Uterus (tissue), 4 donors: ENCODE data around the gene HMG20A. TPM values are rescaled to one million over a fixed set of nuclear protein-coding genes. Genes with fewer than 3 reads are reported as not detected.
"Not testable (repeated sequence)": the region's sequence is repeated elsewhere in the genome, so short reads cannot be mapped to it uniquely, and the experiment has no call there.

ENCODE experiments used
- DNase-seq, 2 donors: peaks; one replicate each; pipeline ENCODE4 v3.0.0-alpha.2; 2019 to 2020
- H3K27ac ChIP-seq, 2 donors: fragments of 200-600 bp; sonication (generic); 1 replicate in 1 of 2; 2 replicates in 1 of 2; pipeline ENCODE4 v1.5.1; 2016 to 2018
- H3K27me3 ChIP-seq, 2 donors: fragments of 200-600 bp; sonication (generic); one replicate each; pipeline ENCODE4 v1.5.1; 2018 to 2019; ENCODE audit warnings: control low read depth in 1 of 2
- H3K36me3 ChIP-seq, 2 donors: fragments of 200-600 bp; sonication (generic); one replicate each; pipeline ENCODE4 v1.5.1; 2019; ENCODE audit warnings: control low read depth in 1 of 2
- H3K4me1 ChIP-seq, 2 donors: fragments of 200-600 bp; sonication (generic); one replicate each; pipeline ENCODE4 v1.5.1; 2018 to 2019; ENCODE audit warnings: control low read depth in 1 of 2
- H3K4me3 ChIP-seq, 2 donors: fragments of 200-600 bp; sonication (generic); 1 replicate in 1 of 2; 2 replicates in 1 of 2; pipeline ENCODE4 v1.5.1; 2018 to 2019; ENCODE audit warnings: mild to moderate bottlenecking in 1 of 2
- H3K9me3 ChIP-seq, 2 donors: fragments of 200-600 bp; sonication (generic); one replicate each; pipeline ENCODE4 v1.5.1; 2019; ENCODE audit warnings: control low read depth in 1 of 2
- POLR2A ChIP-seq, 2 donors: fragments of 450-650 bp; IDR thresholded peaks; one replicate each; pipeline ENCODE4 v1.6.1; 2016; ENCODE audit warnings: antibody characterized with exemption in 2 of 2, mild to moderate bottlenecking in 1 of 2, moderate library complexity in 1 of 2
- intact Hi-C: fragments of 100-400 bp; cut with DNase I; formaldehyde crosslinking; loops from one replicate; pipeline ENCODE4 v1.15.1; 2023; ENCODE audit warnings: low total_unique reads
- total RNA-seq, 4 donors: library from RNA; depleted of rRNA in 3 of 4; stranded (reverse); fragments of >200 nt in 3 of 4; gene quantifications; one replicate each; pipeline versions ENCODE4 v1.1.0 to v1.2.4, GENCODE V29; 2014 to 2023
- TF ChIP-seq, protein P1 (sequence below), 4 experiments: fragments of 200-600 bp in 2 of 4; fragments of 450-650 bp in 2 of 4; sonication (generic) in 2 of 4; IDR thresholded peaks; one replicate each; pipeline ENCODE4 v1.5.1; 2016 to 2019; ENCODE audit warnings: antibody characterized with exemption in 4 of 4, mild to moderate bottlenecking in 2 of 4, moderate library complexity in 1 of 4
- donor health status: DM: yes; HTN: yes; CAD: no.

Gene HMG20A
- total RNA-seq, 4 donors from 2014 or later = 10.5 to 59.5 (median 28.4) TPM

- no peak overlapping the region for H3K4me3 ChIP-seq
These were observed 11.2 kb upstream of the HMG20A start for GRCh38 chr15:77409259-77410156.

GRCh38 chr15:77410157-77410500 is 10.6 kb upstream of the HMG20A start:
- DNase-seq, H3K9me3 ChIP-seq, H3K27ac ChIP-seq, H3K4me3 ChIP-seq, H3K4me1 ChIP-seq, H3K36me3 ChIP-seq, intact Hi-C loops, H3K27me3 ChIP-seq: not testable (repeated sequence)

More at GRCh38 chr15:77409259-77410156, 11.2 kb upstream of the HMG20A start:
- H3K27ac ChIP-seq = no peak overlapping the region
- H3K9me3 ChIP-seq = no peaks in the 10 kb centered on the region
- TF ChIP-seq, protein P1, sequence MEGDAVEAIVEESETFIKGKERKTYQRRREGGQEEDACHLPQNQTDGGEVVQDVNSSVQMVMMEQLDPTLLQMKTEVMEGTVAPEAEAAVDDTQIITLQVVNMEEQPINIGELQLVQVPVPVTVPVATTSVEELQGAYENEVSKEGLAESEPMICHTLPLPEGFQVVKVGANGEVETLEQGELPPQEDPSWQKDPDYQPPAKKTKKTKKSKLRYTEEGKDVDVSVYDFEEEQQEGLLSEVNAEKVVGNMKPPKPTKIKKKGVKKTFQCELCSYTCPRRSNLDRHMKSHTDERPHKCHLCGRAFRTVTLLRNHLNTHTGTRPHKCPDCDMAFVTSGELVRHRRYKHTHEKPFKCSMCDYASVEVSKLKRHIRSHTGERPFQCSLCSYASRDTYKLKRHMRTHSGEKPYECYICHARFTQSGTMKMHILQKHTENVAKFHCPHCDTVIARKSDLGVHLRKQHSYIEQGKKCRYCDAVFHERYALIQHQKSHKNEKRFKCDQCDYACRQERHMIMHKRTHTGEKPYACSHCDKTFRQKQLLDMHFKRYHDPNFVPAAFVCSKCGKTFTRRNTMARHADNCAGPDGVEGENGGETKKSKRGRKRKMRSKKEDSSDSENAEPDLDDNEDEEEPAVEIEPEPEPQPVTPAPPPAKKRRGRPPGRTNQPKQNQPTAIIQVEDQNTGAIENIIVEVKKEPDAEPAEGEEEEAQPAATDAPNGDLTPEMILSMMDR (IDR thresholded peaks at IDR 0.05) = no peak
- TF ChIP-seq POLR2A (IDR thresholded peaks at IDR 0.05) = no peak
- DNase-seq = no peak
- H3K36me3 ChIP-seq = no peaks in the 10 kb centered on the region
- H3K27me3 ChIP-seq = no peaks in the 10 kb centered on the region
- intact Hi-C loops = no loop called here
- H3K4me1 ChIP-seq = no peaks in the 10 kb centered on the region

- Histone ChIP-seq H3K4me3 (no peak overlapping the region), H3K9me3 (no peaks in the 10 kb centered on the region), H3K27me3 (no peaks in the 10 kb centered on the region), H3K4me1 (no peaks in the 10 kb centered on the region), H3K36me3 (no peaks in the 10 kb centered on the region), H3K27ac (no peak overlapping the region)
- DNase-seq = no peak
- no peak for TF ChIP-seq POLR2A (IDR thresholded peaks at IDR 0.05)
- TF ChIP-seq, protein P1 (IDR thresholded peaks at IDR 0.05) = no peak
- intact Hi-C loops = no loop called here
These were observed 9.7 kb upstream of the HMG20A start for GRCh38 chr15:77410701-77411618.

- Histone ChIP-seq H3K9me3 (no peaks in the 10 kb centered on the region), H3K4me3 (no peak overlapping the region), H3K4me1 (no peaks in the 10 kb centered on the region), H3K27me3 (no peaks in the 10 kb centered on the region), H3K36me3 (no peaks in the 10 kb centered on the region), H3K27ac (no peak overlapping the region)
- intact Hi-C loops = no loop called here
- DNase-seq = no peak
- TF ChIP-seq, protein P1 (IDR thresholded peaks at IDR 0.05) = no peak
- TF ChIP-seq POLR2A (IDR thresholded peaks at IDR 0.05) = no peak
These were observed 9.1 kb upstream of the HMG20A start for GRCh38 chr15:77411619-77411976.

GRCh38 chr15:77412972-77413698 is 7.6 kb upstream of the HMG20A start:
- Histone ChIP-seq H3K4me1 (peaks cover 0 to 8% of the 10 kb centered on the region in 2 donors), H3K4me3 (no peak overlapping the region), H3K9me3 (no peaks in the 10 kb centered on the region), H3K27ac (no peak overlapping the region), H3K36me3 (no peaks in the 10 kb centered on the region), H3K27me3 (no peaks in the 10 kb centered on the region)
- TF ChIP-seq POLR2A (IDR thresholded peaks at IDR 0.05) = no peak
- TF ChIP-seq, protein P1 (IDR thresholded peaks at IDR 0.05) = no peak
- DNase-seq = no peak
- intact Hi-C loops = no loop called here
